HT1080 (cell line): ENCODE measurements around the gene ACAP1. TPM values are rescaled to one million over a fixed set of nuclear protein-coding genes. Genes with fewer than 3 reads are reported as not detected.
"Not testable (repeated sequence)": the region's sequence is repeated elsewhere in the genome, so short reads cannot be mapped to it uniquely, and the experiment has no call there.

ENCODE experiments used
- DNase-seq: peaks from one replicate; pipeline ENCODE4 v3.0.0-alpha.2; 2015; ENCODE audit warnings: low read depth
- total RNA-seq: library from RNA; depleted of rRNA; stranded (reverse); fragments of >200 nt; shearing (Covaris generic); gene quantifications from 2 replicates; pipeline ENCODE4 v1.2.3, GENCODE V29; 2014

ACAP1 gene
- total RNA-seq, 1 experiment from 2014 or later: 2.2 TPM

- no peak for DNase-seq
Measured at GRCh38 chr17:7352910-7353635, 16.7 kb downstream of the ACAP1 start.

GRCh38 chr17:7354262-7354843 is 18.0 kb downstream of the ACAP1 start:
- peak; percentile 48 for DNase-seq

GRCh38 chr17:7355053-7355452 is 18.7 kb downstream of the ACAP1 start, which contains the start of gene TMEM95:
Gene TMEM95 (plus strand): TSS chr17:7355156. CDS start chr17:7355205, 49 bp downstream.
- no peak for DNase-seq

- no peak for DNase-seq
Measured at GRCh38 chr17:7355573-7355972, 19.2 kb downstream of the ACAP1 start.

GRCh38 chr17:7356072-7356549 is 19.8 kb downstream of the ACAP1 start:
- DNase-seq: peak; percentile 75

GRCh38 chr17:7356756-7357155 is 20.4 kb downstream of the ACAP1 start:
- DNase-seq: no peak

- DNase-seq: no peak
Measured at GRCh38 chr17:7357381-7357780, 21.1 kb downstream of the ACAP1 start.

GRCh38 chr17:7361906-7362305 is 25.6 kb downstream of the ACAP1 start:
- DNase-seq: no peak

- peak; percentile 51 for DNase-seq
Measured at GRCh38 chr17:7363311-7363710, 27.0 kb downstream of the ACAP1 start.

GRCh38 chr17:7365963-7366362 is 29.6 kb downstream of the ACAP1 start:
- DNase-seq: not testable (repeated sequence)

GRCh38 chr17:7367083-7367482 is 30.8 kb downstream of the ACAP1 start:
- DNase-seq: no peak

GRCh38 chr17:7367918-7368598 is 31.7 kb downstream of the ACAP1 start:
- no peak for DNase-seq

- DNase-seq: not testable (repeated sequence)
Measured at GRCh38 chr17:7368599-7368994, 32.3 kb downstream of the ACAP1 start.

GRCh38 chr17:7369825-7370224 is 33.5 kb downstream of the ACAP1 start:
- DNase-seq: no peak

- DNase-seq: no peak
Measured at GRCh38 chr17:7370853-7371252, 34.5 kb downstream of the ACAP1 start.

GRCh38 chr17:7374353-7374752 is 38.0 kb downstream of the ACAP1 start:
- DNase-seq: no peak

GRCh38 chr17:7379134-7379533 is 42.8 kb downstream of the ACAP1 start:
- no peak for DNase-seq

- no peak for DNase-seq
Measured at GRCh38 chr17:7380321-7380720, 44.0 kb downstream of the ACAP1 start.

GRCh38 chr17:7380855-7381683 is 44.7 kb downstream of the ACAP1 start, which contains the start of gene TNK1:
Gene TNK1 (plus strand): TSS chr17:7381089. CDS start chr17:7382927, 1,838 bp downstream.
- DNase-seq: no peak

GRCh38 chr17:7382901-7383300 is 46.6 kb downstream of the ACAP1 start:
- no peak for DNase-seq

- no peak for DNase-seq
Measured at GRCh38 chr17:7383371-7383741, 47.0 kb downstream of the ACAP1 start.
